OCI-M2 (cell line): ENCODE results near the gene MTA3.

ENCODE experiments used
- DNase-seq: peaks from one replicate; lab custom pipeline; 2025; ENCODE audit not compliant: unreplicated experiment; lab: John Stamatoyannopoulos, UW

Gene MTA3

GRCh38 chr2:42799881-42800280, 231.4 kb downstream of the MTA3 start:
- DNase-seq: no peak

GRCh38 chr2:42800461-42800962, 232.1 kb downstream of the MTA3 start:
- no peak for DNase-seq

- no peak for DNase-seq
Measured at GRCh38 chr2:42800981-42801380, 232.5 kb downstream of the MTA3 start.

GRCh38 chr2:42801381-42801780, 232.9 kb downstream of the MTA3 start:
- no peak for DNase-seq

- no peak for DNase-seq
Measured at GRCh38 chr2:42802150-42802549, 233.7 kb downstream of the MTA3 start.

GRCh38 chr2:42804338-42804737, 235.9 kb downstream of the MTA3 start:
- DNase-seq: no peak

GRCh38 chr2:42804891-42805290, 236.5 kb downstream of the MTA3 start:
- DNase-seq: no peak
